ENCODE results near the gene TLR5.
A peak's percentile ranks its signal among the peaks of the same experiment; 100 is the strongest.

Gene TLR5

DNA sequence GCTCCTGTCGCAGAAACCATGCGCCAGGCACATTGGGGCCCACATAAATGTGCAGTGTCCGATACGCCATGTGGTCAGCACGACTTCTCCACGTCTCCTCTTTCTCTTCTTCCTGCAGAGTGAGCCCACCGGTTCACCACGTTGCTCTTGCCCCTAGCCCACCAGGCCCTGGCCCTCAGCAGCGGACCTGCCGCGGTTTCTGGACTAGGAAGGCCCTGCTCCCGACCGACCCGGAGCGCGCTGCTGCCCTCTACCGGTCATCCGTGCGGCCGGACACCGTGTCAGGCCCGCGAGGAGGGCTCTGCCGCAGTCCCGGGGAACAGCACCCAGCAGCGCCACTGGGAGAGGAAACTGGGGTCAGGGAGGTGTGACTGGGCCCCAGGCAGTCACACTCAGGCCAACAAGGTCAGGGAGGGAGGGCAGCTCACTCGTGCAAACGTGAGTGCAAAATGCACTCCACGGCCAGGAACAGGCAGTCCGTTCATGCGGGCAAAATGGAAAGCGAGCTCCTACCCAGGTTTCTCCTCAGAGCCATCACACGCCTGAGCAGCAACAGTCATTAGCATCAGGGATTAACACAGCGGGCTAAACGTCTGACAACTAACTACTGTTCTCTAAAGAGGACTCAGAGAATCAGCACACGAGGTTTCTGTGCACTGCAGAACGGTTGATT lies 13.7 kb downstream of the TLR5 start:
- Histone ChIP-seq H3K9ac (ENCODE audit: low read length) (no peak overlapping the region), H3K4me1 (ENCODE audit: control insufficient read depth, low read depth, low read length) (peaks cover 10% of the 10 kb centered on the region), H3K9me3 (ENCODE audit: control insufficient read depth, low read depth, low read length) (no peaks in the 10 kb centered on the region), H3K27ac (ENCODE audit: low read length) (no peak overlapping the region), H3K27me3 (ENCODE audit: control insufficient read depth, insufficient read depth, low read length) (peaks cover 40% of the 10 kb centered on the region), H3K36me3 (ENCODE audit: control insufficient read depth, low read depth, low read length) (no peaks in the 10 kb centered on the region), H3K4me3 (ENCODE audit: low read length) (peak overlapping the region; percentile 52)

DNA sequence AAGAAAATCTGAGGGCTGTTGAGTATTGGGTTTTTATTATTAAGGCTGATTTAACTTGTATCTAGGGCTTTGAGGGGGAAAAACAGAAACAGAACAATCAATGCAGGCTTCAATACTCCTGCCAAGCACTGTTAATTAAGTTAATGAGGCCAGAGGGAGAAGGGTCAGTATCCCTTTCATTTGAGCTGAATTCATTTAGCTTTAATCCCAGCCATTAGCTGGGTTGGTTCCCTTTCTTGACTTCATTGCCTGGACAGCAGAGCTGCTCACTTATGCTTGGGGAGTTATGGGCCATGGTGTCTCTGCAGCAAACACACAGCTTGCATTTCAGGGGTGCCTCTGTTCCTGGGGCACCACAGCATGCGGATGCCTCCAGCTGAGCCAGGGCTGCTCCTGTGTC lies 16.3 kb downstream of the TLR5 start:
- Histone ChIP-seq H3K9ac (ENCODE audit: low read length) (no peak overlapping the region), H3K4me1 (ENCODE audit: control insufficient read depth, low read depth, low read length) (peaks cover 7% of the 10 kb centered on the region), H3K4me3 (ENCODE audit: low read length) (no peak overlapping the region), H3K36me3 (ENCODE audit: control insufficient read depth, low read depth, low read length) (no peaks in the 10 kb centered on the region), H3K27me3 (ENCODE audit: control insufficient read depth, insufficient read depth, low read length) (peaks cover 37% of the 10 kb centered on the region), H3K27ac (ENCODE audit: low read length) (no peak overlapping the region), H3K9me3 (ENCODE audit: control insufficient read depth, low read depth, low read length) (no peaks in the 10 kb centered on the region)

DNA sequence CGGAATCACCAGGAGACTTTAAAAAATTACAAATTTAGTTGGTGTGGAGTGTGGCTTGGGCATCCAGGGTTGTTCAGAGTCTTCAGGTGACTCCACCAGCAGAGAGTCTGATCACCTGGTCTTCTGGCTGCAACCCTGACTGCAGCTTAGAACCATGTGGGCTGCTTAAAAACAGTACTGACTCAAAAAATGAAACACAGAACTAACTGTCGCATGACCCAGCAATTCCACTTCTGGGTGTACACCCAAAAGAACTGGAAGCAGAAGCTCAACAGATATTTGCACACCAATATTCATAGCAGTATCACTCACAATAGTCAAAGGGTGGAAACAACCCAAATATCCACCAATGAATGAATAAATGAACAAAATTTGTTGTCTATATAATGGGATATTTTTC lies 17.3 kb downstream of the TLR5 start:
- no peaks in the 10 kb centered on the region for H3K36me3 ChIP-seq (ENCODE audit: control insufficient read depth, low read depth, low read length)
- peaks cover 7% of the 10 kb centered on the region for H3K4me1 ChIP-seq (ENCODE audit: control insufficient read depth, low read depth, low read length)
- H3K9me3 ChIP-seq (ENCODE audit: control insufficient read depth, low read depth, low read length), result no peaks in the 10 kb centered on the region
- H3K4me3 ChIP-seq (ENCODE audit: low read length), result no peak overlapping the region
- H3K27ac ChIP-seq (ENCODE audit: low read length), result no peak overlapping the region
- H3K27me3 ChIP-seq (ENCODE audit: control insufficient read depth, insufficient read depth, low read length), result peaks cover 33% of the 10 kb centered on the region
- no peak overlapping the region for H3K9ac ChIP-seq (ENCODE audit: low read length)

DNA sequence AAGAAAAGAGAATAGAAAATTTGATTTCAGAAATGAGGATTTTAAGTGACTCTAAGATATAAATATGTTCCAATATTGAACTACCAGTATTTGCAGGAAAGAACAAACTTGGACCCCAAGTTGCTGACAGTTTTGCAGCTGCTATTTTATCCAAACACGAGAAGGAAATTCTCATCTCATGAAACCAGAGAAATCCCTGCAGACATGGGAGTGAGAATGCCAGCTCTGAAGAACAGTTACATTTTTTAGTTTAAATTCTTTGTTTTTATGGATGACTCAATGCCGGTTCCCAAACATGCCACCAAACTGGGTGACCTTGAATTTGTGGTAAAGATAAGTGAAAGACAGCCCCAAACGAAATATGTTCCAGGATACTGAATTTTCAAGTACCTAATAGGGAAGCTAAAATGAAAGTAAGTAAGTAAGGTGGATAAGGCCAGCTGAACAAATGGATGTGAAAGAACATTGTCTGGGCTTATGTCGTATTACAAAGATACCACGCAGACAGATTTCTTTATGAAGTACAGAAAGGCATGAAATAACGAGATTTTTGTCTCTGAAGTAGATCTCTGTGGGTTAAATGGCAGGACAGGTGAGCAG lies 19.9 kb downstream of the TLR5 start:
- no peak overlapping the region for H3K27ac ChIP-seq (ENCODE audit: low read length)
- no peak overlapping the region for H3K9ac ChIP-seq (ENCODE audit: low read length)
- H3K9me3 ChIP-seq (ENCODE audit: control insufficient read depth, low read depth, low read length), result no peaks in the 10 kb centered on the region
- H3K27me3 ChIP-seq (ENCODE audit: control insufficient read depth, insufficient read depth, low read length), result peaks cover 14% of the 10 kb centered on the region
- H3K4me3 ChIP-seq (ENCODE audit: low read length), result no peak overlapping the region
- H3K36me3 ChIP-seq (ENCODE audit: control insufficient read depth, low read depth, low read length), result no peaks in the 10 kb centered on the region
- H3K4me1 ChIP-seq (ENCODE audit: control insufficient read depth, low read depth, low read length), result peaks cover 10% of the 10 kb centered on the region

DNA sequence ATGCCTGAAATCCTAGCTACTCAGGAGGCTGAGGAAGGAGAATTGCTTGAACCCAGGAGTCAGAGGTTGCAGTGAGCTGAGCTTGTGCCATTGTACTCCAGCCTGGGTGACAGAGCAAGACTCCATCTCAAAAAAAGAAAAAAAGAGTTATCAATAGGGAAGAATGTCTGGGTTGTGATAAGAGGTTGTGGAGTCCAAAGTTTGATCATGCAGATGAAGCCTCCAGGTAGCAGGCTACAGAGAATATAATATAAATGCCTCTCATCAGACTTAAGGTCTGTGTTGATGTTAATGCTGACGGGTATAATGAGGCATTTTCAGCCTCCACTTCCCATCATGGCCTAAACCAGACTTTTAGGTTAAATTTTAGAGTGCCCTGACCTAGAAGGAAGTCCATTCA lies 24.6 kb downstream of the TLR5 start:
- Histone ChIP-seq H3K4me3 (ENCODE audit: low read length) (no peak overlapping the region), H3K27me3 (ENCODE audit: control insufficient read depth, insufficient read depth, low read length) (peaks cover 12% of the 10 kb centered on the region), H3K27ac (ENCODE audit: low read length) (no peak overlapping the region), H3K36me3 (ENCODE audit: control insufficient read depth, low read depth, low read length) (no peaks in the 10 kb centered on the region), H3K9me3 (ENCODE audit: control insufficient read depth, low read depth, low read length) (no peaks in the 10 kb centered on the region), H3K4me1 (ENCODE audit: control insufficient read depth, low read depth, low read length) (peaks cover 10% of the 10 kb centered on the region), H3K9ac (ENCODE audit: low read length) (no peak overlapping the region)

DNA sequence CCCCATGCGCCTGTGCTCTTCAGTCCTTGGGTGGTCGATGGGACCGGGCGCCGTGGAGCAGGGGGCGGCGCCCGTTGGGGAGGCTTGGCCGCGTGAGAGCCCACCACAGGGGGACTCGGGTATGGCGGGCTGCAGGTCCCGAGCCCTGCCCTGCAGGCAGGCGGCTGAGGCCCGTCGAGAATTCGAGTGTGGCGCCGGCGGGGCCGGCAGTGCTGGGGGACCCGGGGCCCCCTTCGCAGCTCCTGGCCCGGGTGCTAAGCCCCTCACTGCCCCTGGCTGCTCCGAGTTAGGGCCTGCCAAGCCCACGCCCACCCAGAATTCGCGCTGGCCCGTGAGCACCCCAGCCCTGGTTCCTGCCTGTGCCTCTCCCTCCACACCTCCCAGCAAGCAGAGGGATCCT lies 26.1 kb downstream of the TLR5 start:
- Histone ChIP-seq H3K27ac (ENCODE audit: low read length) (no peak overlapping the region), H3K4me1 (ENCODE audit: control insufficient read depth, low read depth, low read length) (peaks cover 10% of the 10 kb centered on the region), H3K4me3 (ENCODE audit: low read length) (no peak overlapping the region), H3K27me3 (ENCODE audit: control insufficient read depth, insufficient read depth, low read length) (no peaks in the 10 kb centered on the region), H3K36me3 (ENCODE audit: control insufficient read depth, low read depth, low read length) (no peaks in the 10 kb centered on the region), H3K9ac (ENCODE audit: low read length) (no peak overlapping the region), H3K9me3 (ENCODE audit: control insufficient read depth, low read depth, low read length) (no peaks in the 10 kb centered on the region)

DNA sequence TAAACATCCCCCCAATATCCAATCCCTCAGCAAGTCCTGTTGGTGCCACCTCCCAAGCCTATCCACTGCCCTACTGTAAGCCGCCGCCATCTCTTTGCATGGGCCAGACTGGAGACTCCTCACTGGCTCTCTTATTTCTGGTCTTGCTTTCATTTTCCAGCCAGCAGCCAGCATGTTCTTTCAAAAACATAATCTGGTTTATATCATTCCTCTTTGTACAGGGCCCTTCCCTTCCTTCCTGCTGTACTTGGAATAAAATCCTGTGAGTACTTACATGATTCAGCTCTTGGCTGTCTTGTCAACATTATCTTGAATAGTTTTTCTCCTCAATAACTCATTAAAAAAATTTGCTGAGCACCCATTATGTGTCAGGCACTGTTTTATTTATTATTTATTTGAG lies 28.2 kb downstream of the TLR5 start:
- H3K9ac ChIP-seq (ENCODE audit: low read length), result no peak overlapping the region
- H3K27me3 ChIP-seq (ENCODE audit: control insufficient read depth, insufficient read depth, low read length), result no peaks in the 10 kb centered on the region
- H3K27ac ChIP-seq (ENCODE audit: low read length), result no peak overlapping the region
- no peaks in the 10 kb centered on the region for H3K9me3 ChIP-seq (ENCODE audit: control insufficient read depth, low read depth, low read length)
- no peaks in the 10 kb centered on the region for H3K36me3 ChIP-seq (ENCODE audit: control insufficient read depth, low read depth, low read length)
- H3K4me1 ChIP-seq (ENCODE audit: control insufficient read depth, low read depth, low read length), result peaks cover 4% of the 10 kb centered on the region
- H3K4me3 ChIP-seq (ENCODE audit: low read length), result no peak overlapping the region

DNA sequence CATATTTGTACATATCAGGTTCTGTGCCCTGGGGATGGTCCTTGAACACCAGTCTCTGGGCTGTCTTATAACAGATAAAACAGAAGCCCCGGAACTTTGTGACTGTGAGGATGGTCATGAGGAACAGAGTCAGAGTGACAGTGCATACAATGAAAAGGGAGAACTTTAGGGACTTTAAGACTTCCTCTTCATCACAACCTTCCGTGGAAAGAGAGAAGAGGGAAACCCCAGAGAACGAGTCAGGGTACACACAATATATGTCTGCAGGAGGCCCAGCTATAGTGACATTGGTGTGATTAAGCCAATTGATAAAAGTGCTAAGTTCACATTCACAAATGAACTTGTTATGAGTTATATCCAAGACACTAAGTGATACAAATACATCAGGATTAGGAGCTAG lies 32.1 kb downstream of the TLR5 start:
- Histone ChIP-seq H3K36me3 (ENCODE audit: control insufficient read depth, low read depth, low read length) (no peaks in the 10 kb centered on the region), H3K9ac (ENCODE audit: low read length) (no peak overlapping the region), H3K27ac (ENCODE audit: low read length) (no peak overlapping the region), H3K4me3 (ENCODE audit: low read length) (no peak overlapping the region), H3K4me1 (ENCODE audit: control insufficient read depth, low read depth, low read length) (no peaks in the 10 kb centered on the region), H3K27me3 (ENCODE audit: control insufficient read depth, insufficient read depth, low read length) (no peaks in the 10 kb centered on the region), H3K9me3 (ENCODE audit: control insufficient read depth, low read depth, low read length) (no peaks in the 10 kb centered on the region)

DNA sequence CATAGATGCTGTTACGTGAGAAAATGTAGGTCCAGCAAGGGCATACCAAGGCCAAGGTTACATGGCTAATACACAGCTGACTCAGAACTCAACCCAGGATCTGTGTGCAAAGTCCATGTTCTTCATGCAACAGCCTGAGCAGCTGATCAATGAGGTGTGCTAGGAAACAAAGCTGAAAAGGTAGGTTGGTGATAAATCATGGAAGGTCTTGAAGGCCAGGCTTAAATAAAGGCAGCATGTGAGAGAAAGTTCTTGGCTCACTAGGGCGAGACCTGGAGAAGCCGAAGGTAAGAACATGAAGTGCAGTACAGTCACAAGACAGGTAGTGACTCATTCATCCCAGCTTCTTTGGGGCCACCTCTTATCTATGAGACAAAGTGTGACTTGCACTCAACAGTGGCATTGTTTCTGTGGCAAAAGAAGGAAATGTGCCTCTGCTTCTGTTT lies 33.4 kb downstream of the TLR5 start:
- no peak overlapping the region for H3K9ac ChIP-seq (ENCODE audit: low read length)
- no peak overlapping the region for H3K4me3 ChIP-seq (ENCODE audit: low read length)
- no peak overlapping the region for H3K27ac ChIP-seq (ENCODE audit: low read length)
- H3K27me3 ChIP-seq (ENCODE audit: control insufficient read depth, insufficient read depth, low read length), result no peaks in the 10 kb centered on the region
- H3K36me3 ChIP-seq (ENCODE audit: control insufficient read depth, low read depth, low read length), result no peaks in the 10 kb centered on the region
- no peaks in the 10 kb centered on the region for H3K4me1 ChIP-seq (ENCODE audit: control insufficient read depth, low read depth, low read length)
- no peaks in the 10 kb centered on the region for H3K9me3 ChIP-seq (ENCODE audit: control insufficient read depth, low read depth, low read length)

DNA sequence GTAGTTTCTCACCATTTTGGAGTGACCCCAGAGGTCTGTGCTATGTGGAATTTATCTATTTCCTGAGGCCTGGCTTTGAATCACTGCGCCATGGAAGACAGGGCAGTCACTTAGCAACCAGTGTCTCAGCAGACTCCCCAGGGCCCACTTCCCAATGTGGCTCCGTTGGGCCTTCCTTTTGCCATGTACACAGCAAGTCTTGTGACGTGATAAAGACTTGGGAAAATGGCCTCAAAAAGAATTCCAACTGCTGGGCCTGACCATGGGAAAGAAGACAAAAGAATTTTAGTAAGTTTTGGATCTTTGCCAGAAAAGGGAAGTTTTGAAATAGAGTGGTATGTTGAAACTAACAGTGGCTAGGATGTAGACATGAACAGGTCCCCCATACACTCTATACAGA lies 36.2 kb downstream of the TLR5 start:
- no peaks in the 10 kb centered on the region for H3K4me1 ChIP-seq (ENCODE audit: control insufficient read depth, low read depth, low read length)
- H3K9ac ChIP-seq (ENCODE audit: low read length), result no peak overlapping the region
- no peak overlapping the region for H3K4me3 ChIP-seq (ENCODE audit: low read length)
- no peaks in the 10 kb centered on the region for H3K27me3 ChIP-seq (ENCODE audit: control insufficient read depth, insufficient read depth, low read length)
- no peaks in the 10 kb centered on the region for H3K36me3 ChIP-seq (ENCODE audit: control insufficient read depth, low read depth, low read length)
- no peaks in the 10 kb centered on the region for H3K9me3 ChIP-seq (ENCODE audit: control insufficient read depth, low read depth, low read length)
- H3K27ac ChIP-seq (ENCODE audit: low read length), result no peak overlapping the region

DNA sequence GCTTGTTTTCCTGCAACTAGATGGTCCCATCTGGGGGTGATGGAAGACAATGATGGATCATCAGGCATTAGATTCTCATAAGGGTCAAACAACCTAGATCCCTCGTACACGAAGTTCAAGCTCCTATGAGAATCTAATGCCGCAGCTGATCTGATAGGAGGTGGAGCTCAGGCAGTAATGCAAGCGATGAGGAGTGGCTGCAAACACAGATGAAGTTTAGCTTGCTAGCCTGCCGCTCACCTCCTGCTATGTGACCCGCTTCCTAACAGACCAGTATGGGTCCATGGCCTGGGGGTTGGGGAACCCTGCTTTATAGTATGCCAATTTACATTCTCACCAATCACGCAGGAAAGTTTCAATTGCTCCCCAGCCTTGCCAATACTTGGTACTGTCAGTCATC lies 37.5 kb downstream of the TLR5 start:
- Histone ChIP-seq H3K27ac (ENCODE audit: low read length) (no peak overlapping the region), H3K36me3 (ENCODE audit: control insufficient read depth, low read depth, low read length) (no peaks in the 10 kb centered on the region), H3K9ac (ENCODE audit: low read length) (no peak overlapping the region), H3K4me3 (ENCODE audit: low read length) (no peak overlapping the region), H3K9me3 (ENCODE audit: control insufficient read depth, low read depth, low read length) (no peaks in the 10 kb centered on the region), H3K27me3 (ENCODE audit: control insufficient read depth, insufficient read depth, low read length) (no peaks in the 10 kb centered on the region), H3K4me1 (ENCODE audit: control insufficient read depth, low read depth, low read length) (no peaks in the 10 kb centered on the region)
